ENCODE data around the gene IMPG2.

GRCh38 chr3:101193957-101194356 lies 126.4 kb downstream of the IMPG2 start:
- TF ChIP-seq POLR2A (IDR thresholded peaks at IDR 0.05) (no peak), POLR2AphosphoS5 (IDR thresholded peaks at IDR 0.05) (no peak)
- TF ChIP-seq, protein P1, sequence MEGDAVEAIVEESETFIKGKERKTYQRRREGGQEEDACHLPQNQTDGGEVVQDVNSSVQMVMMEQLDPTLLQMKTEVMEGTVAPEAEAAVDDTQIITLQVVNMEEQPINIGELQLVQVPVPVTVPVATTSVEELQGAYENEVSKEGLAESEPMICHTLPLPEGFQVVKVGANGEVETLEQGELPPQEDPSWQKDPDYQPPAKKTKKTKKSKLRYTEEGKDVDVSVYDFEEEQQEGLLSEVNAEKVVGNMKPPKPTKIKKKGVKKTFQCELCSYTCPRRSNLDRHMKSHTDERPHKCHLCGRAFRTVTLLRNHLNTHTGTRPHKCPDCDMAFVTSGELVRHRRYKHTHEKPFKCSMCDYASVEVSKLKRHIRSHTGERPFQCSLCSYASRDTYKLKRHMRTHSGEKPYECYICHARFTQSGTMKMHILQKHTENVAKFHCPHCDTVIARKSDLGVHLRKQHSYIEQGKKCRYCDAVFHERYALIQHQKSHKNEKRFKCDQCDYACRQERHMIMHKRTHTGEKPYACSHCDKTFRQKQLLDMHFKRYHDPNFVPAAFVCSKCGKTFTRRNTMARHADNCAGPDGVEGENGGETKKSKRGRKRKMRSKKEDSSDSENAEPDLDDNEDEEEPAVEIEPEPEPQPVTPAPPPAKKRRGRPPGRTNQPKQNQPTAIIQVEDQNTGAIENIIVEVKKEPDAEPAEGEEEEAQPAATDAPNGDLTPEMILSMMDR (IDR thresholded peaks at IDR 0.05) = no peak

Data from prostate gland (tissue), 2 donors.